CD4-positive, alpha-beta T cell (primary cell): ENCODE results near the gene ATXN1. TPM values are rescaled to one million over a fixed set of nuclear protein-coding genes. Genes with fewer than 3 reads are reported as not detected.
"Not testable (repeated sequence)": the region's sequence is repeated elsewhere in the genome, so short reads cannot be mapped to it uniquely, and the experiment has no call there.

Experiments used
- ATAC-seq: fragments of 200-7000 bp; cut with Tn5 transposase; one replicate; pipeline ENCODE4 v1.10.0; 2022; ENCODE audit warnings: mild to moderate bottlenecking; ENCODE audit not compliant: poor library complexity
- CTCF ChIA-PET: fragments of 350-600 bp; sonication (Branson Sonifier 250); formaldehyde crosslinking; loops from one replicate; lab custom pipeline; 2021; ENCODE audit warnings: antibody characterized with exemption, inconsistent platforms; lab: Charles Lee
- POLR2A ChIA-PET: fragments of 350-600 bp; sonication (Branson Sonifier 250); formaldehyde crosslinking; loops from one replicate; lab custom pipeline; 2021; ENCODE audit warnings: antibody characterized with exemption, inconsistent platforms; lab: Charles Lee
- DNase-seq, 14 experiments: peaks; one replicate each; pipeline ENCODE4 v3.0.0-alpha.2; 2013 to 2020; ENCODE audit warnings: mixed read lengths in 2 of 14
- H3K27ac ChIP-seq, 2 donors: one replicate each; pipeline versions ENCODE4 v1.5.1 to v1.7.0; 2013; ENCODE audit warnings: low read length in 2 of 2, low read depth in 1 of 2, mild to moderate bottlenecking in 1 of 2
- H3K27me3 ChIP-seq, 2 experiments: 1 replicate in 1 of 2; 2 replicates in 1 of 2; pipeline versions ENCODE4 v1.6.1 to v1.7.0; 2013; ENCODE audit warnings: low read length in 2 of 2, control low read depth in 1 of 2, mild to moderate bottlenecking in 1 of 2, moderate library complexity in 1 of 2; ENCODE audit not compliant: insufficient read depth in 2 of 2, control insufficient read depth in 1 of 2
- H3K36me3 ChIP-seq: one replicate; pipeline ENCODE4 v1.6.1; 2013; ENCODE audit warnings: low read length, control low read depth; ENCODE audit not compliant: insufficient read depth
- H3K4me1 ChIP-seq: one replicate; pipeline ENCODE4 v1.6.1; 2013; ENCODE audit warnings: low read length, control low read depth; ENCODE audit not compliant: insufficient read depth
- H3K4me3 ChIP-seq: one replicate; pipeline ENCODE4 v1.5.1; 2013; ENCODE audit warnings: mild to moderate bottlenecking, low read length, moderate library complexity
- H3K9me3 ChIP-seq, 2 experiments: 1 replicate in 1 of 2; 2 replicates in 1 of 2; pipeline versions ENCODE4 v1.6.1 to v1.7.0; 2013; ENCODE audit warnings: low read length in 2 of 2, mild to moderate bottlenecking in 2 of 2, control low read depth in 1 of 2, moderate library complexity in 1 of 2; ENCODE audit not compliant: control insufficient read depth in 1 of 2, insufficient read depth in 1 of 2
- H3K27ac Mint-ChIP-seq: one replicate; pipeline ENCODE4 v1.8.0; 2020; ENCODE audit warnings: mixed read lengths
- H3K27me3 Mint-ChIP-seq: one replicate; pipeline ENCODE4 v1.8.0; 2021; ENCODE audit warnings: mixed read lengths
- H3K36me3 Mint-ChIP-seq: one replicate; pipeline ENCODE4 v1.8.0; 2021; ENCODE audit warnings: low read depth, mixed read lengths
- H3K4me1 Mint-ChIP-seq: one replicate; pipeline ENCODE4 v1.8.0; 2021; ENCODE audit warnings: low read depth, mixed read lengths
- H3K4me3 Mint-ChIP-seq: one replicate; pipeline ENCODE4 v1.8.0; 2020; ENCODE audit warnings: mild to moderate bottlenecking, mixed read lengths
- H3K9me3 Mint-ChIP-seq: one replicate; pipeline ENCODE4 v1.8.0; 2020; ENCODE audit warnings: mixed read lengths
- intact Hi-C, 2 experiments: fragments of 100-400 bp; cut with DNase I in 1 of 2; cut with micrococcal nuclease in 1 of 2; formaldehyde crosslinking; loops; one replicate each; pipeline versions ENCODE4 v1.15.1 to v1.9.0; 2023 to 2025; cut with DNase I, micrococcal nuclease
- total RNA-seq, 174 experiments: library from RNA in 2 of 174; stranded (reverse) in 2 of 174; gene quantifications; one replicate each; pipeline ENCODE4 v1.2.3 and lab custom pipeline; 2021 to 2026
- TF ChIP-seq, protein P1 (sequence below): fragments of 200-600 bp; IDR thresholded peaks from one replicate; pipeline ENCODE4 v1.8.0; 2022; ENCODE audit warnings: antibody characterized with exemption, mild to moderate bottlenecking

The ATXN1 gene
- total RNA-seq, 2 experiments from 2014 or later: 74.2 to 76.7 TPM

DNA sequence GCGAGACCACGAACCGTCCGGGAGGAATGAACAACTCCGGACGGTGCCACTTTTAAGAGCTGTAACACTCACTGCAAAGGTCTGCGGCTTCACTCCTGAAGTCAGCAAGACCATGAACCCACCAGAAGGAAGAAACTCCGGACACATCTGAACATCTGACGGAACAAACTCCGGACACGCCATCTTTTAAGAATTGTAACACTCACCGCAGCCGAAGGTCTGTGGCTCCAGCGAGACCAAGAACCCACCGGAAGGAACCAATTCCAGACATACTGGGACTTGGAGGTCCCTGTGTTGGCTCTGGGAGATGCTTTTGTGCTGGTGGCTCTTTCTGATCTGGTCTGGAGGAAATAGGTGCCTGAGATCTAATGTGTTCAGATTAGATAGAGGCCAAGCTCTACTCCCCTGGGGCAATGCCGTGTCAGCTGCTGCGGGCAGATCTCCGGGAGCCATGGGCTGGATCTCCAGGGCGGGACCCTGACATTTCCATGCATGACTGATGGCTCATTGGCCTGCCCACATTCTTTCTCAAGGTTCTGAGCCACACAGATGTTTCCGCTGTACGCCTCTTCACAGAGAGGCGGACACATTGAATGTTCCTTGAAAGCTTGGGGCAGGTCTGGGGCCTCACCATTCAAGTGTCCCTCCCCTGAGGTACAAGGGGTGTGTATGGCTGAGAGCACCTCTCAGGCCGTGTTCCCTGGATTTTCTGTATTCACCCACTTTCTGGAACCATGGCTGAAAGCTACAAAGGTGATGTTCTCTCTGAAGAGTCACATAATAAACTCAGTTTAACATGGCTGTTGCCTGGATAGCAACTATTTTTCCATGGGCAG is 493.6 kb downstream of the ATXN1 start:
- no peaks in the 10 kb centered on the region for H3K36me3 ChIP-seq
- no peak for ATAC-seq
- intact Hi-C loops: no loop called here
- TF ChIP-seq, protein P1, sequence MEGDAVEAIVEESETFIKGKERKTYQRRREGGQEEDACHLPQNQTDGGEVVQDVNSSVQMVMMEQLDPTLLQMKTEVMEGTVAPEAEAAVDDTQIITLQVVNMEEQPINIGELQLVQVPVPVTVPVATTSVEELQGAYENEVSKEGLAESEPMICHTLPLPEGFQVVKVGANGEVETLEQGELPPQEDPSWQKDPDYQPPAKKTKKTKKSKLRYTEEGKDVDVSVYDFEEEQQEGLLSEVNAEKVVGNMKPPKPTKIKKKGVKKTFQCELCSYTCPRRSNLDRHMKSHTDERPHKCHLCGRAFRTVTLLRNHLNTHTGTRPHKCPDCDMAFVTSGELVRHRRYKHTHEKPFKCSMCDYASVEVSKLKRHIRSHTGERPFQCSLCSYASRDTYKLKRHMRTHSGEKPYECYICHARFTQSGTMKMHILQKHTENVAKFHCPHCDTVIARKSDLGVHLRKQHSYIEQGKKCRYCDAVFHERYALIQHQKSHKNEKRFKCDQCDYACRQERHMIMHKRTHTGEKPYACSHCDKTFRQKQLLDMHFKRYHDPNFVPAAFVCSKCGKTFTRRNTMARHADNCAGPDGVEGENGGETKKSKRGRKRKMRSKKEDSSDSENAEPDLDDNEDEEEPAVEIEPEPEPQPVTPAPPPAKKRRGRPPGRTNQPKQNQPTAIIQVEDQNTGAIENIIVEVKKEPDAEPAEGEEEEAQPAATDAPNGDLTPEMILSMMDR: no peak
- no peaks in the 10 kb centered on the region for H3K9me3 ChIP-seq
- H3K9me3 Mint-ChIP-seq: no peaks in the 10 kb centered on the region
- no peaks in the 10 kb centered on the region for H3K27me3 ChIP-seq
- no peak for DNase-seq
- H3K27ac ChIP-seq: no peak overlapping the region
- H3K27ac Mint-ChIP-seq: no peak overlapping the region
- no peak overlapping the region for H3K4me3 ChIP-seq
- H3K27me3 Mint-ChIP-seq: no peaks in the 10 kb centered on the region
- ChIA-PET CTCF (no interaction called here), POLR2A (no interaction called here)
- H3K36me3 Mint-ChIP-seq: no peaks in the 10 kb centered on the region
- H3K4me1 ChIP-seq: no peaks in the 10 kb centered on the region
- no peak overlapping the region for H3K4me3 Mint-ChIP-seq
- no peaks in the 10 kb centered on the region for H3K4me1 Mint-ChIP-seq

DNA sequence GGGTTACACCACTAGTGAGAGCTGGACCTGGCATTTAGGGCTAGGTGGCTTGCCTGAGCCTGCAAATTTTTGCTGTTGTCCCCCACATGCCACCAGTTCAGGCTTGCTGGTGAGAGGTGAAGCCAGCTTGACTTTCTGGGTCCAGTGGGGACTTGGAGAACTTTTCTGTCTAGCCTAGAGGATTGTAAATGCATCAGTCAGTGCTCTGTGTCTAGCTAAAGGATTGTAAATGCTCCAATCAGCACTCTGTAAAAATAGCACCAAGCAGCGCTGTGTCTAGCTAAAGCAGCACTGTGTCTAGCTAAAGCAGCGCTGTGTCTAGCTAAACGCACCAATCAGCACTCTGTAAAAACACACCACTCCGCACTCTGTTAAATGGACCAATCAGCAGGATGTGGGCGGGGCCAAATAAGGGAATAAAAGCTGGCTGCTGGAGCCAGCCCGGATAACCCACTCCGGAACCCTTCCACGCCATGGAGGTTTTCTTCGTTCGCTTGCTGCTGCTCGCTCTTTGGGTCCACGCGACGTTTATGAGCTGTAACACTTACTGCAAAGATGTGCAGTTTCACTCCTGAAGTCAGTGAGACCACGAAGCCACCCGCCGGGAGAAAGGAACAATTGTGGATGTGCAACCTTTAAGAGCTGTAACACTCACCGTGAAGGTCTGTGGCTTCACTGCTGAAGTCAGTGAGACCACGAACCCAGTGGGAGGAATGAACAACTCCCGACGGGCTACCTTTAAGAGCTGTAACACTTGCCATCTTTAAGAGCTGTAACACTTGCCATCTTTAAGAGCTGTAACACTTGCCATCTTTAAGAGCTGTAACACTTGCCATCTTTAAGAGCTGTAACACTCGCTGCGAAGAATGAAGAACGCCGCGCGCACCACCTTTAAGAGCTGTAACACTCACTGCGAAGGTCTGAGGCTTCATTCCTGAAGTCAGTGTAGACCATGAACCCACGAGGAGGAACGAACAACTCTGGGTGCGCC is 495.6 kb downstream of the ATXN1 start:
- no peaks in the 10 kb centered on the region for H3K9me3 Mint-ChIP-seq
- no peak overlapping the region for H3K4me3 ChIP-seq
- H3K27ac ChIP-seq: no peak overlapping the region
- no peaks in the 10 kb centered on the region for H3K36me3 ChIP-seq
- H3K9me3 ChIP-seq: no peaks in the 10 kb centered on the region
- no peak overlapping the region for H3K4me3 Mint-ChIP-seq
- no peaks in the 10 kb centered on the region for H3K27me3 ChIP-seq
- ChIA-PET POLR2A (no interaction called here), CTCF (no interaction called here)
- intact Hi-C loops: no loop called here
- DNase-seq: no peak
- no peaks in the 10 kb centered on the region for H3K36me3 Mint-ChIP-seq
- no peak overlapping the region for H3K27ac Mint-ChIP-seq
- ATAC-seq: no peak
- no peaks in the 10 kb centered on the region for H3K4me1 ChIP-seq
- no peaks in the 10 kb centered on the region for H3K27me3 Mint-ChIP-seq
- TF ChIP-seq, protein P1: no peak
- no peaks in the 10 kb centered on the region for H3K4me1 Mint-ChIP-seq

DNA sequence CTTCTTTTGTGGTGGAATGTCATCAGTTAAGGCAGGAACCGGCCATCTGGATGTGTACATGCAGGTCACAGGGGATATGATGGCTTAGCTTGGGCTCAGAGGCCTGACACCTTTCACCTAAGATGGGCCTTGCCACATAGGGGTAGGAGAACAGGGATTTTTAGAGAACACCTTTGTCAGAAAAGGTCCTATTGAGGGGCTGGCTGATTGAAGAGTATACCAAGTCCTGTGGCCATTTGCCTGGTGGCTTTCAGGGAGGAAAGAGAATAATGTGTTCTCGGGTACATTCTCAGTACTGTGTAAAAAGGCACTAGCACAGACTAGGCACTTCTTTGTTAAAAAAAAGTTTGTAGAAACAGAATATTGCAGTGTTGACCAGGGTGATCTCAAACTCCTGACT is 496.5 kb downstream of the ATXN1 start:
- DNase-seq (no peak), ATAC-seq (no peak)
- ChIA-PET CTCF (no interaction called here), POLR2A (no interaction called here)
- H3K4me3 Mint-ChIP-seq: no peak overlapping the region
- no peaks in the 10 kb centered on the region for H3K4me1 Mint-ChIP-seq
- TF ChIP-seq, protein P1: no peak
- Histone ChIP-seq H3K9me3 (no peaks in the 10 kb centered on the region), H3K36me3 (no peaks in the 10 kb centered on the region), H3K4me1 (no peaks in the 10 kb centered on the region), H3K4me3 (no peak overlapping the region), H3K27me3 (no peaks in the 10 kb centered on the region), H3K27ac (no peak overlapping the region)
- no peak overlapping the region for H3K27ac Mint-ChIP-seq
- no peaks in the 10 kb centered on the region for H3K36me3 Mint-ChIP-seq
- H3K9me3 Mint-ChIP-seq: no peaks in the 10 kb centered on the region
- no peaks in the 10 kb centered on the region for H3K27me3 Mint-ChIP-seq
- intact Hi-C loops: no loop called here

DNA sequence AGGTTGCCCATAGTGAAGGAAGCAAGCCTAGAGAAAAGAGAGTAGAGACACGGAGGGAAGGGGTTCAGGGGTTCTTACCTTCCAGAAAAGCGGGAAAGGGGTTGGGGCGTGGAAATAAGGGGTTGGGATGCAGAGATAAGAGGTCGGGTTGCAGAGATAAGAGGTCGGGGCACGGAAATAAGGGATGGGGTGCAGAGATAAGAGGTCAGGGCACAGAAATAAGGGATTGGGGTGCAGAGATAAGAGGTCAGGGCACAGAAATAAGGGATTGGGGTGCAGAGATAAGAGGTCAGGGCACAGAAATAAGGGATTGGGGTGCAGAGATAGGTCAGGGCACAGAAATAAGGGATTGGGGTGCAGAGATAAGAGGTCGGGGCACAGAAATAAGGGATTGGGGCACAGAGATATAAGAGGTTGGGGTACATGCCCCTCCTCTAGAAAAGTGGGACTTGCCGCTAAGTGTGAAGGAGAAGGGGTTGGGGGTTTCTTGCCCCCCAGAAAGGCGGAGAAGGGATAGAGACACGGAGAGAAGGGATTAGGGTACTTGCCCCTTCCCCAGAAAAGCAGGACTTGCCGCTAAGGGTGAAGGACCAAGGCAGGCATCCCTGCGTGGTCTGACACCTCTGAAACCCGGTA is 497.7 kb downstream of the ATXN1 start:
- H3K4me3 Mint-ChIP-seq, CTCF ChIA-PET, H3K4me1 Mint-ChIP-seq, H3K4me1 ChIP-seq, H3K27me3 ChIP-seq, POLR2A ChIA-PET, H3K27ac ChIP-seq, H3K9me3 Mint-ChIP-seq, H3K36me3 ChIP-seq, DNase-seq, H3K9me3 ChIP-seq, H3K36me3 Mint-ChIP-seq, H3K4me3 ChIP-seq, ATAC-seq, H3K27ac Mint-ChIP-seq, intact Hi-C loops, H3K27me3 Mint-ChIP-seq: not testable (repeated sequence)
